ENCODE data around the gene MACROD1. TPM values are rescaled to one million over a fixed set of nuclear protein-coding genes. Genes with fewer than 3 reads are reported as not detected.
A peak's percentile ranks its signal among the peaks of the same experiment; 100 is the strongest.

The MACROD1 gene
- total and polyA plus RNA-seq, 2 of the 13 experiments (the other 11 are each of a cell fraction or from before 2014, with no cell fraction given), result 23.1 to 34.5 TPM

GRCh38 chr11:64006398-64006797, 159.5 kb downstream of the MACROD1 start:
- intact Hi-C loops (cut with micrococcal nuclease; ENCODE audit: unreplicated experiment), result no loop called here
- in situ Hi-C loops (cut with HindIII; ENCODE audit: extremely low pct_ligation_motif_present, low pct_unique_long_range_greater_than_20kb), result no loop called here
- Histone ChIP-seq H3K4me3 (replicated peaks in 1 of 3; ENCODE audit: insufficient read depth in 1 of 3, low read depth in 2 of 3, low read length in 3 of 3) (no peak overlapping the region), H3K4me2 (ENCODE audit: low read depth, low read length) (no peak overlapping the region), H3K79me2 (ENCODE audit: insufficient read depth, low read length) (no peaks in the 10 kb centered on the region), H3K9me3 (ENCODE audit: low read length) (peaks cover 10% of the 10 kb centered on the region; the same call in 1 of the 2 replicates), H4K20me1 (ENCODE audit: insufficient read depth, low read length) (peaks cover 4% of the 10 kb centered on the region; the same call in 1 of the 2 replicates), H3K27ac (ENCODE audit: extremely low read length, insufficient read depth, low read length) (no peak overlapping the region), H2AFZ (ENCODE audit: low read length) (no peak overlapping the region), H3K9ac (ENCODE audit: insufficient read depth, low read depth, low read length) (no peak overlapping the region), H3K27me3 (ENCODE audit: control insufficient read depth in 1 of 2, insufficient read depth in 2 of 2, low read length in 2 of 2) (no peaks in the 10 kb centered on the region), H3K4me1 (ENCODE audit: insufficient read depth, low read length) (peaks cover 21% of the 10 kb centered on the region), H3K36me3 (replicated peaks in 1 of 2; ENCODE audit: control insufficient read depth in 1 of 2, insufficient read depth in 2 of 2, low read length in 2 of 2) (no peaks in the 10 kb centered on the region)
- whole genome bisulfite sequencing (ENCODE audit: low lambda C conversion rate), result 94% methylated on average over 12 of the region's 12 CpGs
- FAIRE-seq (no peak), DNase-seq (ENCODE audit: low spot score) (no peak), ATAC-seq (no peak)
- POLR2A ChIA-PET, result no interaction called here
- TF ChIP-seq PREB (CRISPR knock-in tag; IDR thresholded peaks at IDR 0.05) (no peak), ZNF724P (CRISPR knock-in tag; IDR thresholded peaks at IDR 0.05; ENCODE audit: borderline replicate concordance) (no peak)
- no TSS peak for BruUV-seq (replicated peaks)
- CTCF ChIA-PET (ENCODE audit: low intra/inter-chr PET ratio, low total read pairs), result no interaction called here

- H3K27me3 ChIP-seq (ENCODE audit: control insufficient read depth in 1 of 2, insufficient read depth in 2 of 2, low read length in 2 of 2), result no peaks in the 10 kb centered on the region
- 50% methylated on average over 1 of the region's 4 CpGs for WGBS (ENCODE audit: low lambda C conversion rate)
- no peak overlapping the region for H3K4me2 ChIP-seq (ENCODE audit: low read depth, low read length)
- intact Hi-C loops (cut with micrococcal nuclease; ENCODE audit: unreplicated experiment), result no loop called here
- no TSS peak for BruUV-seq (replicated peaks)
- no peak overlapping the region for H3K27ac ChIP-seq (ENCODE audit: extremely low read length, insufficient read depth, low read length)
- H3K79me2 ChIP-seq (ENCODE audit: insufficient read depth, low read length), result no peaks in the 10 kb centered on the region
- peaks cover 4% of the 10 kb centered on the region; the same call in 1 of the 2 replicates for H4K20me1 ChIP-seq (ENCODE audit: insufficient read depth, low read length)
- no peak overlapping the region for H3K9ac ChIP-seq (ENCODE audit: insufficient read depth, low read depth, low read length)
- TF ChIP-seq TCF12 (IDR thresholded peaks at IDR 0.05), result no peak
- TF ChIP-seq TCF12 (CRISPR knock-in tag; IDR thresholded peaks at IDR 0.05), result no peak
- TF ChIP-seq AGO2 (optimal IDR thresholded peaks at IDR 0.05; ENCODE audit: low read depth, low read length), result peak; percentile 53
- TF ChIP-seq, protein P1, sequence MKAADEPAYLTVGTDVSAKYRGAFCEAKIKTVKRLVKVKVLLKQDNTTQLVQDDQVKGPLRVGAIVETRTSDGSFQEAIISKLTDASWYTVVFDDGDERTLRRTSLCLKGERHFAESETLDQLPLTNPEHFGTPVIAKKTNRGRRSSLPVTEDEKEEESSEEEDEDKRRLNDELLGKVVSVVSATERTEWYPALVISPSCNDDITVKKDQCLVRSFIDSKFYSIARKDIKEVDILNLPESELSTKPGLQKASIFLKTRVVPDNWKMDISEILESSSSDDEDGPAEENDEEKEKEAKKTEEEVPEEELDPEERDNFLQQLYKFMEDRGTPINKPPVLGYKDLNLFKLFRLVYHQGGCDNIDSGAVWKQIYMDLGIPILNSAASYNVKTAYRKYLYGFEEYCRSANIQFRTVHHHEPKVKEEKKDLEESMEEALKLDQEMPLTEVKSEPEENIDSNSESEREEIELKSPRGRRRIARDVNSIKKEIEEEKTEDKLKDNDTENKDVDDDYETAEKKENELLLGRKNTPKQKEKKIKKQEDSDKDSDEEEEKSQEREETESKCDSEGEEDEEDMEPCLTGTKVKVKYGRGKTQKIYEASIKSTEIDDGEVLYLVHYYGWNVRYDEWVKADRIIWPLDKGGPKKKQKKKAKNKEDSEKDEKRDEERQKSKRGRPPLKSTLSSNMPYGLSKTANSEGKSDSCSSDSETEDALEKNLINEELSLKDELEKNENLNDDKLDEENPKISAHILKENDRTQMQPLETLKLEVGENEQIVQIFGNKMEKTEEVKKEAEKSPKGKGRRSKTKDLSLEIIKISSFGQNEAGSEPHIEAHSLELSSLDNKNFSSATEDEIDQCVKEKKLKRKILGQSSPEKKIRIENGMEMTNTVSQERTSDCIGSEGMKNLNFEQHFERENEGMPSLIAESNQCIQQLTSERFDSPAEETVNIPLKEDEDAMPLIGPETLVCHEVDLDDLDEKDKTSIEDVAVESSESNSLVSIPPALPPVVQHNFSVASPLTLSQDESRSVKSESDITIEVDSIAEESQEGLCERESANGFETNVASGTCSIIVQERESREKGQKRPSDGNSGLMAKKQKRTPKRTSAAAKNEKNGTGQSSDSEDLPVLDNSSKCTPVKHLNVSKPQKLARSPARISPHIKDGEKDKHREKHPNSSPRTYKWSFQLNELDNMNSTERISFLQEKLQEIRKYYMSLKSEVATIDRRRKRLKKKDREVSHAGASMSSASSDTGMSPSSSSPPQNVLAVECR (CRISPR knock-in tag; IDR thresholded peaks at IDR 0.05; ENCODE audit: borderline replicate concordance), result no peak
- ATAC-seq, result no peak
- H3K4me3 ChIP-seq (replicated peaks in 1 of 3; ENCODE audit: insufficient read depth in 1 of 3, low read depth in 2 of 3, low read length in 3 of 3), result no peak overlapping the region
- H3K36me3 ChIP-seq (replicated peaks in 1 of 2; ENCODE audit: control insufficient read depth in 1 of 2, insufficient read depth in 2 of 2, low read length in 2 of 2), result no peaks in the 10 kb centered on the region
- ChIA-PET CTCF (ENCODE audit: low intra/inter-chr PET ratio, low total read pairs) (no interaction called here), POLR2A (no interaction called here)
- H3K9me3 ChIP-seq (ENCODE audit: low read length), result peaks cover 6% of the 10 kb centered on the region; the same call in 1 of the 2 replicates
- in situ Hi-C loops (cut with HindIII; ENCODE audit: extremely low pct_ligation_motif_present, low pct_unique_long_range_greater_than_20kb), result no loop called here
- H2AFZ ChIP-seq (ENCODE audit: low read length), result no peak overlapping the region
- no peak for DNase-seq (ENCODE audit: low spot score)
- no peak for FAIRE-seq
- H3K4me1 ChIP-seq (ENCODE audit: insufficient read depth, low read length), result peaks cover 21% of the 10 kb centered on the region
Observed at GRCh38 chr11:64005691-64006090, 160.2 kb downstream of the MACROD1 start.

Data from HepG2 (cell line).